ENCODE results near the gene ARFGEF3.
"Not testable (repeated sequence)": the region's sequence is repeated elsewhere in the genome, so short reads cannot be mapped to it uniquely, and the experiment has no call there.

The ARFGEF3 gene

GRCh38 chr6:138211601-138212000 lies 49.9 kb downstream of the ARFGEF3 start:
- DNase-seq (ENCODE audit: low spot score), result no peak

GRCh38 chr6:138212530-138212929 lies 50.8 kb downstream of the ARFGEF3 start:
- not testable (repeated sequence) for DNase-seq (ENCODE audit: low spot score)

GRCh38 chr6:138215093-138215782 lies 53.5 kb downstream of the ARFGEF3 start:
- no peak for DNase-seq (ENCODE audit: low spot score)

- no peak for DNase-seq (ENCODE audit: low spot score)
Observed at GRCh38 chr6:138218449-138218848, 56.7 kb downstream of the ARFGEF3 start, which contains the start of gene PBOV1. TSS of gene PBOV1 (minus strand) at chr6:138218491. CDS start at chr6:138218395, 96 bp downstream.

GRCh38 chr6:138219398-138219797 lies 57.7 kb downstream of the ARFGEF3 start:
- DNase-seq (ENCODE audit: low spot score), result no peak

GRCh38 chr6:138219901-138220300 lies 58.2 kb downstream of the ARFGEF3 start:
- DNase-seq (ENCODE audit: low spot score), result no peak

GRCh38 chr6:138222901-138223546 lies 61.3 kb downstream of the ARFGEF3 start:
- DNase-seq (ENCODE audit: low spot score), result no peak

- DNase-seq (ENCODE audit: low spot score), result no peak
Observed at GRCh38 chr6:138225953-138226352, 64.2 kb downstream of the ARFGEF3 start.

GRCh38 chr6:138226700-138227315 lies 65.1 kb downstream of the ARFGEF3 start:
- no peak for DNase-seq (ENCODE audit: low spot score)

GRCh38 chr6:138227316-138227781 lies 65.6 kb downstream of the ARFGEF3 start:
- no peak for DNase-seq (ENCODE audit: low spot score)

- no peak for DNase-seq (ENCODE audit: low spot score)
Observed at GRCh38 chr6:138229072-138229471, 67.3 kb downstream of the ARFGEF3 start.

GRCh38 chr6:138229663-138230179 lies 68.0 kb downstream of the ARFGEF3 start:
- no peak for DNase-seq (ENCODE audit: low spot score)

- DNase-seq (ENCODE audit: low spot score), result no peak
Observed at GRCh38 chr6:138230221-138230620, 68.5 kb downstream of the ARFGEF3 start.

GRCh38 chr6:138230759-138231380 lies 69.1 kb downstream of the ARFGEF3 start:
- DNase-seq (ENCODE audit: low spot score), result no peak

- DNase-seq (ENCODE audit: low spot score), result no peak
Observed at GRCh38 chr6:138231381-138231886, 69.7 kb downstream of the ARFGEF3 start.

- no peak for DNase-seq (ENCODE audit: low spot score)
Observed at GRCh38 chr6:138234363-138234762, 72.6 kb downstream of the ARFGEF3 start.

- no peak for DNase-seq (ENCODE audit: low spot score)
Observed at GRCh38 chr6:138235205-138235604, 73.5 kb downstream of the ARFGEF3 start.

- DNase-seq (ENCODE audit: low spot score), result no peak
Observed at GRCh38 chr6:138235693-138236092, 74.0 kb downstream of the ARFGEF3 start.

- DNase-seq (ENCODE audit: low spot score), result no peak
Observed at GRCh38 chr6:138237463-138237862, 75.7 kb downstream of the ARFGEF3 start.

GRCh38 chr6:138238368-138238767 lies 76.6 kb downstream of the ARFGEF3 start:
- no peak for DNase-seq (ENCODE audit: low spot score)

- DNase-seq (ENCODE audit: low spot score), result no peak
Observed at GRCh38 chr6:138239774-138240173, 78.0 kb downstream of the ARFGEF3 start.

All from NAMALWA (cell line).